ENCODE data around the gene DUSP3. TPM values are rescaled to one million over a fixed set of nuclear protein-coding genes. Genes with fewer than 3 reads are reported as not detected.
"Not testable (repeated sequence)": the region's sequence is repeated elsewhere in the genome, so short reads cannot be mapped to it uniquely, and the experiment has no call there.

DUSP3 gene
- total RNA-seq, 1 donor from 2014 or later, result 45.0 TPM

- DNase-seq (ENCODE audit: low spot score in 2 of 2, unreplicated experiment in 2 of 2), result no peak
- TF ChIP-seq CTCF (IDR thresholded peaks at IDR 0.05; ENCODE audit: unreplicated experiment), result no peak
- H3K4me1 Mint-ChIP-seq, result peaks cover 11% of the 10 kb centered on the region
- H3K27me3 Mint-ChIP-seq (ENCODE audit: low read depth), result peaks cover 14% of the 10 kb centered on the region
- H3K4me3 Mint-ChIP-seq, result no peak overlapping the region
- no peak overlapping the region for H3K27ac Mint-ChIP-seq
- peaks cover 19% of the 10 kb centered on the region for H3K36me3 Mint-ChIP-seq
- H3K9me3 Mint-ChIP-seq, result peaks cover 17% of the 10 kb centered on the region
Observed at GRCh38 chr17:43800736-43801135, 22.0 kb upstream of the DUSP3 start.

DNA sequence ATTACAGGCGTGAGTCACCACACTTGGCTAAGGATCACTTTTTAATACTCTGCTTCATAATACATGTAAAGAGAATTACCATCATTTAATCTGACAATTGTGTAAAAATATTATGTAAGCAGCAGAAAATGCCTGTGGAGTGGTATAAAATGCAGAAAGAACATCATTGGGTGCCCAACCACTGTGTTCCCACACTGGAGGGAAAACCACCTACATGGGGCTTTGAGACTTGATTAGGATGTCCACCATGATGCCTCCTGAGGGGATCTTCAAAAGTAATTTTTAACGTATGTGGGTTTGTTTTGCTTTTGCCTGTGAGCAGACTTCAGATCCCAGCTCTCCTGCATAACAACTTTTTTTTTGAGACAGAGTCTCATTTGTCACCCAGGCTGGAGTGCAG lies 20.3 kb upstream of the DUSP3 start:
- Mint-ChIP-seq H3K27ac (no peak overlapping the region), H3K9me3 (peaks cover 13% of the 10 kb centered on the region), H3K36me3 (peaks cover 5% of the 10 kb centered on the region), H3K27me3 (ENCODE audit: low read depth) (peaks cover 27% of the 10 kb centered on the region), H3K4me3 (no peak overlapping the region), H3K4me1 (peaks cover 11% of the 10 kb centered on the region)
- DNase-seq (ENCODE audit: low spot score in 2 of 2, unreplicated experiment in 2 of 2), result no peak
- no peak for TF ChIP-seq CTCF (IDR thresholded peaks at IDR 0.05; ENCODE audit: unreplicated experiment)

GRCh38 chr17:43798024-43798423 lies 19.2 kb upstream of the DUSP3 start:
- H3K9me3 Mint-ChIP-seq, result peaks cover 21% of the 10 kb centered on the region
- H3K27me3 Mint-ChIP-seq (ENCODE audit: low read depth), result peaks cover 31% of the 10 kb centered on the region
- H3K36me3 Mint-ChIP-seq, result not testable (repeated sequence)

GRCh38 chr17:43792668-43793067 lies 13.9 kb upstream of the DUSP3 start:
- not testable (repeated sequence) for DNase-seq (ENCODE audit: low spot score in 2 of 2, unreplicated experiment in 2 of 2); H3K27ac Mint-ChIP-seq; H3K36me3 Mint-ChIP-seq; H3K4me3 Mint-ChIP-seq; H3K4me1 Mint-ChIP-seq
- Mint-ChIP-seq H3K9me3 (peaks cover 27% of the 10 kb centered on the region), H3K27me3 (ENCODE audit: low read depth) (peaks cover 31% of the 10 kb centered on the region)

More at GRCh38 chr17:43798024-43798423, 19.2 kb upstream of the DUSP3 start:
- not testable (repeated sequence) for DNase-seq (ENCODE audit: low spot score in 2 of 2, unreplicated experiment in 2 of 2); H3K4me1 Mint-ChIP-seq; H3K27ac Mint-ChIP-seq; H3K4me3 Mint-ChIP-seq

- TF ChIP-seq CTCF (IDR thresholded peaks at IDR 0.05; ENCODE audit: unreplicated experiment), result no peak
- H3K27me3 Mint-ChIP-seq (ENCODE audit: low read depth), result peaks cover 25% of the 10 kb centered on the region
- peaks cover 3% of the 10 kb centered on the region for H3K4me1 Mint-ChIP-seq
- no peak overlapping the region for H3K4me3 Mint-ChIP-seq
- no peak for DNase-seq (ENCODE audit: low spot score in 2 of 2, unreplicated experiment in 2 of 2)
- H3K36me3 Mint-ChIP-seq, result no peaks in the 10 kb centered on the region
- peaks cover 20% of the 10 kb centered on the region for H3K9me3 Mint-ChIP-seq
- no peak overlapping the region for H3K27ac Mint-ChIP-seq
Observed at GRCh38 chr17:43791589-43791988, 12.8 kb upstream of the DUSP3 start.

DNA sequence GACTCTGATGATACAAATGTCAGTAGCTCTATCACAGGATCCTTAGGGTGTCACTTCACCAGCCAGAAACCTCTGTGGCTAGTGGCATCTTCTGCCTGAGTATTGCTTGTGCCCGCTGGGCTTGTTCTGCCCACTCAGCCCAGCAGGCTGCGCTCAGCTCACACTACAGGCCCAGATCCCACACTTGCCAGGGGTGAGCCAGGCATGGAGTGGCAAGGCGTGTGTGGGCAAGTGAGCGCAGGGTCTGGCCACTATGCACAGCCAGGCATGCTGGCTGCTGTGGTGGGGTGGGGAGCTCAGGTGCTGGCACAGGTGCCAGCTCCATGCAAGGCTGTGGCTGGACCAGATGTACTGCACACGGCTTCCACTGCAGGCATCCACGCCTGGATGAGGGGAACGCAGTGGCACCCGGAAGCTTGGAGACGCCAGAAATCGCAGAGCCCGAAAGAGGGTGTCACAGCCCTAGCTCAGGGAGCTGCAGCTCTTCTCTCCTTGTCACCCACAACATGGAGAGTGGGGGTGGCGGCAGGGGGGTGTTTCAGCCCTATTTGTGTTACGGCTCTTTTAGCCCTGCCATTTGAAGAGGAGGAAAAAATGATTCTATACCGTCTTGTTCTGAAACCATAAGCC lies 11.6 kb upstream of the DUSP3 start:
- Mint-ChIP-seq H3K36me3 (no peaks in the 10 kb centered on the region), H3K4me1 (peaks cover 3% of the 10 kb centered on the region), H3K4me3 (no peak overlapping the region), H3K9me3 (peaks cover 13% of the 10 kb centered on the region), H3K27ac (no peak overlapping the region), H3K27me3 (ENCODE audit: low read depth) (peaks cover 16% of the 10 kb centered on the region)
- no peak for DNase-seq (ENCODE audit: low spot score in 2 of 2, unreplicated experiment in 2 of 2)
- TF ChIP-seq CTCF (IDR thresholded peaks at IDR 0.05; ENCODE audit: unreplicated experiment), result no peak

DNA sequence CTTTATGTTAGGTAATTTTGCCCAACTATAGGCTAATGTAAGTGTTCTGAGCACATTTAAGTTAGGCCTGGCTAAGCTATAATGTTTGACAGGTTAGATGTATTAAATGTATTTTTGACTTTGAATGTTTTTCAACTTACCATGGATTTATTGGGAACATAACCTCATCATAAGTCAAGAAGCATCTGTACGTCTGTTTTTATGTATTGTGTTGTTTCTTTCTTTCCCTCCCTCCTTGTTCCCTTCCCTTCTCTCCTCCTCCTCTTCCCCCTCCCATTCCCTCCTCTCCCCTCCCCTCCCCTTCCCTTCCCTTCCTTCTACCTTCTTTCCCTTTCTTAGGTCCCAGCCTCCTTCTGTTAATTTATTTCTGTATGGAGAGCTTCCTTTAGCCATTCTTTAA lies 10.7 kb upstream of the DUSP3 start:
- H3K36me3 Mint-ChIP-seq, result no peaks in the 10 kb centered on the region
- H3K4me3 Mint-ChIP-seq, result no peak overlapping the region
- peaks cover 3% of the 10 kb centered on the region for H3K4me1 Mint-ChIP-seq
- TF ChIP-seq CTCF (IDR thresholded peaks at IDR 0.05; ENCODE audit: unreplicated experiment), result no peak
- no peak for DNase-seq (ENCODE audit: low spot score in 2 of 2, unreplicated experiment in 2 of 2)
- no peak overlapping the region for H3K27ac Mint-ChIP-seq
- H3K9me3 Mint-ChIP-seq, result peaks cover 13% of the 10 kb centered on the region
- H3K27me3 Mint-ChIP-seq (ENCODE audit: low read depth), result peaks cover 8% of the 10 kb centered on the region

Data from mesothelial cell of epicardium (in vitro differentiated cells).